Ascending aorta (tissue), 2 donors: ENCODE data around the gene OR6C65. TPM values are rescaled to one million over a fixed set of nuclear protein-coding genes. Genes with fewer than 3 reads are reported as not detected.
"Not testable (repeated sequence)": the region's sequence is repeated elsewhere in the genome, so short reads cannot be mapped to it uniquely, and the experiment has no call there.

Source experiments
- DNase-seq, 2 donors: peaks; one replicate each; pipeline ENCODE4 v3.0.0-alpha.2; 2019; ENCODE audit warnings: low spot score in 2 of 2
- H3K27ac ChIP-seq, 2 donors: fragments of 200-600 bp; sonication (generic); one replicate each; pipeline ENCODE4 v1.5.1; 2016 to 2017; ENCODE audit warnings: mild to moderate bottlenecking in 1 of 2
- H3K27me3 ChIP-seq: fragments of 200-600 bp; sonication (generic); one replicate; pipeline ENCODE4 v1.5.1; 2017
- H3K36me3 ChIP-seq, 2 donors: fragments of 200-600 bp; sonication (generic); one replicate each; pipeline ENCODE4 v1.5.1; 2016
- H3K4me1 ChIP-seq, 2 donors: fragments of 200-600 bp; sonication (generic); one replicate each; pipeline ENCODE4 v1.5.1; 2016 to 2017; ENCODE audit warnings: mild to moderate bottlenecking in 1 of 2
- H3K4me3 ChIP-seq, 2 donors: fragments of 200-600 bp; sonication (generic); one replicate each; pipeline ENCODE4 v1.5.1; 2016 to 2017; ENCODE audit warnings: mild to moderate bottlenecking in 1 of 2
- H3K9me3 ChIP-seq, 2 donors: fragments of 200-600 bp; sonication (generic); one replicate each; pipeline ENCODE4 v1.5.1; 2016
- intact Hi-C: fragments of 100-400 bp; cut with DNase I; formaldehyde crosslinking; loops from one replicate; pipeline ENCODE4 v1.15.1; 2023
- total RNA-seq: library from RNA; depleted of rRNA; stranded (reverse); fragments of >200 nt; gene quantifications from one replicate; pipeline ENCODE4 v1.1.0, GENCODE V29; 2016
- TF ChIP-seq, protein P1 (sequence below), 3 experiments: fragments of 200-600 bp in 2 of 3; fragments of 450-650 bp in 1 of 3; sonication (generic) in 2 of 3; IDR thresholded peaks; one replicate each; pipeline ENCODE4 v1.5.1; 2016 to 2019; ENCODE audit warnings: antibody characterized with exemption in 3 of 3, mild to moderate bottlenecking in 1 of 3, moderate library complexity in 1 of 3

Gene OR6C65
- total RNA-seq, 1 donor from 2014 or later, result not detected

DNA sequence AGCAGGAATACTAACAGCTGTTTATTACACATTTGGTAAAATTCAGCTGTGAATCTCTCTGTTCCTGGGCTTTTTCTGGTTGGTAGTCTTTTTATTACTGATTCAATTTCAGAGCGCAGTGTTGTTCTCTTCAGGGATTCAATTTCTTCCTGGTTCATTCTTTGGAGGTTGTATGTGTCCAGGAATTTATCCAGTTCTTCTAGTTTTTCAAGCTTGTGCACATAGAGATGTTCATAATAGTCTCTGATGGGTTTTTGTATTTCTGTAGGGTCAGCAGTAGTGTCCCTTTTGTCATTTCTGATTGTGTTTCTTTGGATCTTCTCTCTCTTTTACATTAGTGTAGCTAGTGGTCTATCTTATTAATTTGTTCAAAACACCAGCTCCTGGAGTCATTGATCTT, 16.6 kb downstream of the OR6C65 start:
- no peak overlapping the region for H3K4me3 ChIP-seq

DNA sequence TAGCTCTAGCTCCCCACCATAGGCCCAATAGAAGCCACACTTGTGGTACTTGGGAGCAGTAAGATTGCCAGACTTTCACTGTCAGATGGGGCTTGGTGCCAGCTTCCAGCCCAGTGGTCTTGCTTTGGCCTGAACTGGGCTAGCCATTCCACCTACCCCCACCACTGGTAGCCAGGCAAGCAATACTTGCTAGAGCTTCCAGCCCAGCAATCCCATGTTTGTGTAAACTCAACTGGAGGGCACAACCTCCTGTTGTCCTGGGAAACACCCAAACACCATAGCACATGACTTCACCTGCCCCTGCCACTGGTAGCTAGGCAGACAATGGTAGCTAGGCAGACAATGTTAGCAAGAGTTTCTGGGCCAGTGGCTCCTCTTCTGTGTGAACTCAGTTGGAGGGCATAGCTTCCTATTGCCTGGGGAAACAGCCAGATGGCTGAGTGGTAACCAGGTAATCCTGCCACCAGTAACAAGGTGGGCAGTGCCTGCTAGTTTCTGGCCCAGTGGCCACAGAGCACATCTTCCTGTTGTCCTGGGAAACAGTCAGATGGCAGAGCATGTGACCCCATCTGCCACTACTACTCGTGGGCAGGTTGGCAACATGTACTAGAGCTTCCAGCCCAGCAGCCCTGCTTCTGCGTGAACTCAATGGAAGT, 20.1 kb downstream of the OR6C65 start:
- H3K36me3 ChIP-seq, result no peaks in the 10 kb centered on the region
- no peak for DNase-seq
- intact Hi-C loops, result no loop called here
- H3K4me3 ChIP-seq, result no peak overlapping the region
- H3K4me1 ChIP-seq, result no peaks in the 10 kb centered on the region
- H3K9me3 ChIP-seq, result no peaks in the 10 kb centered on the region
- no peaks in the 10 kb centered on the region for H3K27me3 ChIP-seq
- TF ChIP-seq, protein P1, sequence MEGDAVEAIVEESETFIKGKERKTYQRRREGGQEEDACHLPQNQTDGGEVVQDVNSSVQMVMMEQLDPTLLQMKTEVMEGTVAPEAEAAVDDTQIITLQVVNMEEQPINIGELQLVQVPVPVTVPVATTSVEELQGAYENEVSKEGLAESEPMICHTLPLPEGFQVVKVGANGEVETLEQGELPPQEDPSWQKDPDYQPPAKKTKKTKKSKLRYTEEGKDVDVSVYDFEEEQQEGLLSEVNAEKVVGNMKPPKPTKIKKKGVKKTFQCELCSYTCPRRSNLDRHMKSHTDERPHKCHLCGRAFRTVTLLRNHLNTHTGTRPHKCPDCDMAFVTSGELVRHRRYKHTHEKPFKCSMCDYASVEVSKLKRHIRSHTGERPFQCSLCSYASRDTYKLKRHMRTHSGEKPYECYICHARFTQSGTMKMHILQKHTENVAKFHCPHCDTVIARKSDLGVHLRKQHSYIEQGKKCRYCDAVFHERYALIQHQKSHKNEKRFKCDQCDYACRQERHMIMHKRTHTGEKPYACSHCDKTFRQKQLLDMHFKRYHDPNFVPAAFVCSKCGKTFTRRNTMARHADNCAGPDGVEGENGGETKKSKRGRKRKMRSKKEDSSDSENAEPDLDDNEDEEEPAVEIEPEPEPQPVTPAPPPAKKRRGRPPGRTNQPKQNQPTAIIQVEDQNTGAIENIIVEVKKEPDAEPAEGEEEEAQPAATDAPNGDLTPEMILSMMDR (IDR thresholded peaks at IDR 0.05), result no peak
- no peak overlapping the region for H3K27ac ChIP-seq

More for the DNA sequence above, 16.6 kb downstream of the OR6C65 start:
- Histone ChIP-seq H3K4me1 (no peaks in the 10 kb centered on the region), H3K9me3 (no peaks in the 10 kb centered on the region), H3K36me3 (no peaks in the 10 kb centered on the region), H3K27ac (no peak overlapping the region), H3K27me3 (no peaks in the 10 kb centered on the region)
- DNase-seq, result no peak
- intact Hi-C loops, result no loop called here
- TF ChIP-seq, protein P1 (IDR thresholded peaks at IDR 0.05), result no peak

GRCh38 chr12:55425954-55426353, 25.6 kb downstream of the OR6C65 start, which contains the start of gene OR6C76:
Gene OR6C76 (plus strand): TSS chr12:55426254. CDS start chr12:55426254, 0 bp downstream.
- no peak within 1 kb of the TSS for H3K4me3 ChIP-seq
- H3K27me3 ChIP-seq, result no peaks in the 10 kb centered on the region
- TF ChIP-seq, protein P1 (IDR thresholded peaks at IDR 0.05), result no peak
- H3K9me3 ChIP-seq, result no peaks in the 10 kb centered on the region
- H3K4me1 ChIP-seq, result no peaks in the 10 kb centered on the region
- H3K36me3 ChIP-seq, result no peaks in the 10 kb centered on the region
- intact Hi-C loops, result no loop called here
- no peak for DNase-seq
- H3K27ac ChIP-seq, result no peak within 1 kb of the TSS

DNA sequence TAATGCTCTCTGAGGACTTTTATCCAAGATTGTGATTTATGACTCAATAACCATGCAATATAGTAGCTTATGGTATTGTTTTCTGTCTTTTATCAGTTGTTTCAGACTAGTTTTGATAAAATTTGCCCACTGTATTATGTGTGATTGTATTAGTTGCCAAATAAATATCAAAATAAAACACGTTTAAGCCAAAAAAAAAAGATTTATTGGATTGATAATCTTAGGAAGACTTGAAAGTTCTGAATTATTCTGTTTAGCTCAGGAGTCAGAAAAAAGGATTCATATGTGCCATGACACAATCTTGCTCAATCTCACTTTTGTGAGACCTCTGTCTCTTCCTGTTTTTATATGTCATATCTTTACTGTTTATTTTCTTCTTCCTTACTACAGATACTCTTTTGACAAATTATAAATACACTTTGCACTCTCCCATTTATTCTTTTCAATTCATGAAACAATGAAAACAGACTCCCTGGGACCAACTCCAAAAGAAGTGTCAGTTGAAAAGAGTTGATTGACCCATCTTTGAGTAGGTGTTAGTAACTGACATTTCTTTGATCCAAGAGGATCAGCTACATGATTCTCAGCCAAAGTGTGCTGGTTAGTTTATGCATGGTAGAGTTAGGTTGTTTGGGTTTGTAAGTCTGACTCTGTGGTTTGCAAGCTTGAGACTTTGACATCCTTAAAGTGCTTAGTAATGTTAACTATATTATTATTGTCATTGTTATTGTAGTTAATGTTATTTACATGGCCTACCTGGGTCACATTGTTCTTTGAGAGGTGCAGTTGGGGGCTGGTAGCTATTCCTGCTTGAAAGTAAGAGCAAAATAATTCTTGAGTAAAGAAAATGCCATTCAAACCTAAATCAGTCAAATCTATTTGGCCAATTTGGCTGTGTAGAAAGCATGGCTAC, 28.3 kb downstream of the OR6C65 start:
- no peaks in the 10 kb centered on the region for H3K27me3 ChIP-seq
- H3K9me3 ChIP-seq, result no peaks in the 10 kb centered on the region
- no peak overlapping the region for H3K27ac ChIP-seq
- DNase-seq, result no peak
- intact Hi-C loops, result no loop called here
- no peaks in the 10 kb centered on the region for H3K36me3 ChIP-seq
- H3K4me3 ChIP-seq, result no peak overlapping the region
- TF ChIP-seq, protein P1 (IDR thresholded peaks at IDR 0.05), result no peak
- H3K4me1 ChIP-seq, result no peaks in the 10 kb centered on the region

DNA sequence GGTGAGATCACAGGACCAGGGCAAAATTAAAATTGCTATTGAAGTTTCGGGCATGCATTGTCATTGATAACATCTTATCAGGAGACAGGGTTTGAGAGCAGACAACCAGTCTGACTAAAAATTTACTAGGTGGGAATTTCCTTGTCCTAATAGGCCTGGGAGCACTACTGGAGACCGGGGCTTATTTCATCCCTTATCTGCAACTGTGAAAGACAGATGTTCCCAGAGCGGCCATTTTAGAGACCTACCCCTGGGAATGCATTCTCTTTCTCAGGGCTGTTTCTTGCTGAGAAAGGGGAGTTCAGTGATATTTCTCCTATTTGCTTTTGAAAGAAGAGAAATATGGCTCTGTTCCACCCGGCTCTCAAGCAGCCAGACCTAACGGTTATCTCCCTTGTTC, 40.9 kb downstream of the OR6C65 start:
- intact Hi-C loops, DNase-seq, H3K4me1 ChIP-seq, H3K9me3 ChIP-seq, H3K27me3 ChIP-seq, H3K27ac ChIP-seq, H3K36me3 ChIP-seq, H3K4me3 ChIP-seq: not testable (repeated sequence)

GRCh38 chr12:55443776-55444175, 43.4 kb downstream of the OR6C65 start, which contains the start of gene OR6C2:
Gene OR6C2 (plus strand): TSS chr12:55444076. CDS start chr12:55452214, 8,138 bp downstream.
- H3K27ac ChIP-seq, result no peak within 1 kb of the TSS
- H3K27me3 ChIP-seq, result no peaks in the 10 kb centered on the region
- H3K36me3 ChIP-seq, result no peaks in the 10 kb centered on the region
- no peaks in the 10 kb centered on the region for H3K9me3 ChIP-seq
- TF ChIP-seq, protein P1 (IDR thresholded peaks at IDR 0.05), result no peak
- intact Hi-C loops, result no loop called here
- no peaks in the 10 kb centered on the region for H3K4me1 ChIP-seq
- no peak for DNase-seq
- no peak within 1 kb of the TSS for H3K4me3 ChIP-seq
